Right lobe of liver (tissue), 6 donors: ENCODE measurements around the gene BRD8. TPM values are rescaled to one million over a fixed set of nuclear protein-coding genes. Genes with fewer than 3 reads are reported as not detected.

ENCODE experiments used
- ATAC-seq, 4 donors: fragments of 200-7000 bp; cut with Tn5 transposase; one replicate each; pipeline ENCODE4 v1.9.1; 2020; ENCODE audit warnings: mild to moderate bottlenecking in 4 of 4, moderate library complexity in 4 of 4
- DNase-seq, 3 donors: peaks; one replicate each; pipeline ENCODE4 v3.0.0-alpha.2; 2020
- H3K27ac ChIP-seq, 3 donors: fragments of 200-600 bp; one replicate each; pipeline ENCODE4 v1.8.0; 2022
- H3K27me3 ChIP-seq, 2 donors: fragments of 200-600 bp; one replicate each; pipeline ENCODE4 v1.8.0; 2022
- H3K36me3 ChIP-seq, 4 donors: fragments of 200-600 bp; sonication (generic) in 1 of 4; one replicate each; pipeline versions ENCODE4 v1.5.1 to v1.8.0; 2017 to 2022; ENCODE audit warnings: control low read depth in 1 of 4
- H3K4me1 ChIP-seq, 4 donors: fragments of 200-600 bp; sonication (generic) in 1 of 4; one replicate each; pipeline versions ENCODE4 v1.5.1 to v1.8.0; 2017 to 2022; ENCODE audit warnings: control low read depth in 1 of 4
- H3K4me3 ChIP-seq, 3 donors: fragments of 200-600 bp; one replicate each; pipeline ENCODE4 v1.8.0; 2022
- H3K9me3 ChIP-seq, 4 donors: fragments of 200-600 bp; sonication (generic) in 1 of 4; one replicate each; pipeline versions ENCODE4 v1.5.1 to v1.8.0; 2017 to 2022; ENCODE audit warnings: control low read depth in 1 of 4
- CTCF ChIP-seq, 4 donors: fragments of 200-600 bp in 3 of 4; fragments of 450-650 bp in 1 of 4; IDR thresholded peaks; one replicate each; pipeline versions ENCODE4 v1.5.1 to v1.8.0; 2016 to 2022; ENCODE audit warnings: antibody characterized with exemption in 4 of 4, mild to moderate bottlenecking in 2 of 4
- POLR2A ChIP-seq: fragments of 450-650 bp; IDR thresholded peaks from one replicate; pipeline ENCODE4 v1.6.1; 2017; ENCODE audit warnings: antibody characterized with exemption, mild to moderate bottlenecking
- WGBS: methylation state at CpG from one replicate; pipeline ENCODE4 v1.1.6; 2018; ENCODE audit warnings: low coverage, low lambda C conversion rate; ENCODE audit not compliant: insufficient coverage; ENCODE audit errors: missing lambda C conversion rate; 5-methylcytosine and 5-hydroxymethylcytosine counted together
- intact Hi-C, 2 donors: fragments of 100-400 bp; cut with DNase I; formaldehyde crosslinking; loops; one replicate each; pipeline versions ENCODE4 v1.11.2 to v1.14.1; 2022
- total RNA-seq, 6 experiments: library from RNA; depleted of rRNA in 2 of 6; stranded (reverse); fragments of >200 nt in 2 of 6; fragmentation: NEBNext Ultra II Directional in 3 of 6; extraction: Animal tissue kit (Norgen Biotek cat#: 25700) in 3 of 6; gene quantifications; one replicate each; pipeline versions ENCODE4 v1.1.0 to v1.2.4, GENCODE V29; 2016 to 2023
- donor health status: DM: no; HTN: yes; CAD: no.
- donor health status: DM: no; HTN: no; CAD: no.
- donor health status: DM: no; HTN: no; CAD: no.
- donor health status: DM: no; HTN: yes; CAD: no.
- donor health status: DM: no; HTN: yes; CAD: no.

BRD8 gene
- total RNA-seq, 6 experiments from 2014 or later, result 9.0 to 33.7 (median 17.0) TPM

DNA sequence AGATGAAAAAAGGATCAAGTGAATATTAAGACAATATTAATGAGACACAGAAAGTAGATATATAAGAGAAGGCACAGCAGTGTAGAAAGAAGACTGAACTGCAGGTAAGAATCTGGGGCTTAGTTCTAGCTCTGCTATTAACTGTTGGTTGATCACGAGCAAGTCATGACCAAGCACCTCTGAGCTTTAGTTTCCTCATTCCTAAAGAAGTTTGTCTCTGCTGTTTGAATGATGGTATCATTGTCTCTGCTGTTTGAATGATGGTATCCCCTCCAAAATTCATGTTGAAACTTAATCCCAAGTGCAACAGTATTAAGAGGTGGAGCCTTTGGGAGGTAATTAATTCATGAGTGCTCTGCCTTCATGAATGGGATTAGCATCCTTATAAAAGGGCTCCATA is 36.7 kb downstream of the BRD8 start:
- DNase-seq (no peak), ATAC-seq (no peak)
- Histone ChIP-seq H3K36me3 (no peaks in the 10 kb centered on the region), H3K27ac (no peak overlapping the region), H3K27me3 (no peaks in the 10 kb centered on the region), H3K4me1 (no peaks in the 10 kb centered on the region), H3K9me3 (no peaks in the 10 kb centered on the region), H3K4me3 (no peak overlapping the region)
- TF ChIP-seq CTCF (IDR thresholded peaks at IDR 0.05) (no peak), POLR2A (no peak)
- intact Hi-C loops, result no loop called here
- WGBS, result 86% methylated on average over 1 of the region's 1 CpG

GRCh38 chr5:138140268-138140667 is 38.2 kb downstream of the BRD8 start:
- Histone ChIP-seq H3K27ac (no peak overlapping the region), H3K4me3 (no peak overlapping the region), H3K36me3 (no peaks in the 10 kb centered on the region), H3K9me3 (no peaks in the 10 kb centered on the region), H3K4me1 (no peaks in the 10 kb centered on the region), H3K27me3 (no peaks in the 10 kb centered on the region)
- 56% methylated on average over 4 of the region's 4 CpGs for WGBS
- intact Hi-C loops, result no loop called here
- ATAC-seq (no peak), DNase-seq (no peak)
- TF ChIP-seq CTCF (IDR thresholded peaks at IDR 0.05), result no peak

DNA sequence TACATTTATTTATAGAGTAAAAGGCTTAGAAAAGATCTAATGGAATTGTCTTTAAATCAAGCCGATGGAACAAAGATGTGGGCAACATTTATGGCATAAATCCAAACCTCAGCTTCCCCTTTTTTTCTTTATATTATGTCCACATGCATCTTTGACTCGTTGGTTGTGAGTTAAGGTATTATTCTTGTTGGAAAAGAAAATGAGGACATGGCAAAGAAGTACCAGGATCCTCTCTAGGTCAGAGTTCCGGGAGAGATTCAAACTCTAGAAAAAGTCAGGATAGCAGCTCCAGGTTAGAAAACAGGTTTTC is 38.7 kb downstream of the BRD8 start:
- Histone ChIP-seq H3K4me3 (no peak overlapping the region), H3K27ac (no peak overlapping the region), H3K36me3 (no peaks in the 10 kb centered on the region), H3K9me3 (no peaks in the 10 kb centered on the region), H3K27me3 (no peaks in the 10 kb centered on the region), H3K4me1 (no peaks in the 10 kb centered on the region)
- ATAC-seq, result no peak
- DNase-seq, result no peak
- intact Hi-C loops, result no loop called here
- TF ChIP-seq POLR2A, result no peak
- WGBS, result 51% methylated on average over 3 of the region's 3 CpGs

DNA sequence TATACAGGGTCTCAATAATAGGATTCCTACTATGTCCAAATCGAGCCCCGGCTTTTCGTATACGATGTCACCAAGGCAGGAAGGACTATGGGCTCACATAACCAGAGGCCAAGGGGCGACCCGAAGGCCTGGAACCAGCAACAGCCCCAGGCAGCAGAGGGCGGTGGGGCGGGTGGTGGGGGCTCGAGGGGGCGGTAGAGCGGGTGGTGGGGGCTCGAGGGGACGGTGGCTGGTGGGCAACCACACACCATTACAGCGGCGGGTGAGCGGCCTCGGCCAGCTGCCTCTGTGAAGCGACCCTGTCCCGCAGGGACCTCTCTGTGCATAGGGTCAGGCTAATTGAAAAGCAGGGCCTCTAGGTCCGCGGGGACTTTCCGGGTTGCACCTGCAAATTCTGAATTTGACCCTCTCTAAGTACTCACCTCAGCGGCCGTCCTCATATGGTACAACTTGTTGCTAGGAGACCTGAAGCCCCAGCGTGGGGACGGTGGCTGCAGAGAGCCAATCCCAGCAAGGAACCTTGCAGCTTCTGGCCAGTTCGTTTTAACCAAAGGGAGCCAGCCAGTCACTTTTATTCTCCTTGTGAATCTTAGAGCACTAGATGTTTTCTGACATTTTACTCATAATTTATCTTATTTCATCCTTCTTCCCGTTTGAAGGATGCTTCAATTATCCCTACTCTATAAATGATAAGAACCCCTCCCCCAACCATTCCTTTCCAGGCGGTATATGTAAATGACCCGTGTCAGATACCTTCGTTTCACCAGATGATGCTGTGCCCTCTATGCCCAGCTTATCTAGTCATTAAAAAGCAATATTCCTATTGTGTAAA is 39.3 kb downstream of the BRD8 start, which contains the start of gene NME5:
TSS of gene NME5 (minus strand) at position 480 of the 832 bp plus-strand sequence. CDS start 648 bp downstream, outside the sequence.
- intact Hi-C loops, result no loop called here

More for the DNA sequence above, 39.3 kb downstream of the BRD8 start, which contains the start of gene NME5:
- TF ChIP-seq CTCF (IDR thresholded peaks at IDR 0.05) (no peak), POLR2A (no peak)
- WGBS, result 8% methylated on average over 12 of the region's 31 CpGs
- Histone ChIP-seq H3K4me1 (no peaks in the 10 kb centered on the region), H3K36me3 (no peaks in the 10 kb centered on the region), H3K4me3 (peak within 1 kb of the TSS in 1 of 3 donors; percentile 61), H3K9me3 (no peaks in the 10 kb centered on the region), H3K27me3 (no peaks in the 10 kb centered on the region), H3K27ac (no peak within 1 kb of the TSS)
- peak; percentile 23 to 71 (median 67) for DNase-seq
- peak; percentile 45 to 85 (median 65) for ATAC-seq
